ENCODE results near the gene PIP4K2A. TPM values are rescaled to one million over a fixed set of nuclear protein-coding genes. Genes with fewer than 3 reads are reported as not detected.

PIP4K2A gene
- total RNA-seq, 1 experiment from 2014 or later, result 25.1 TPM

DNA sequence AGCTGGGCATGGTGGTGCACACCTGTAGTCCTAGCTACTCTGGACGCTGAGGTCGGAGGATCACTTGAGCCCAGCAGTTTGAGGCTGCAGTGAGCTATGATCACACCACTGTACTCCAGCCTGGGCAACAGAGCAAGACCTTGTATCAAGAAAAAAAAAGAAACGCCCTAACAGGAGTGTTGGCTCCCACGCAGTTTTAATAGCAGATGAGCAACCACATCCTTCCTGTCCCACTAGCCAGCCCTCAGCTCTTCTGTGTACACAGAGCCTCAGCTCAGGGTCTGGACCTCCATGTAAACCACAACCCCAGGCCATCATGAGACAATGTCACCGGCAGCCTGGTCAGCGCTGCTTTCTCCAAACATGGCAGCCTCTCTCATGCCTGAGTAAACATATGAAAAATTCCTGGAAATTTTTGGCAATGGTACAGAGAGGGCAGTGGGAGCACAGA, 108.2 kb downstream of the PIP4K2A start:
- DNase-seq (ENCODE audit: extremely low read depth, low read depth), result no peak

DNA sequence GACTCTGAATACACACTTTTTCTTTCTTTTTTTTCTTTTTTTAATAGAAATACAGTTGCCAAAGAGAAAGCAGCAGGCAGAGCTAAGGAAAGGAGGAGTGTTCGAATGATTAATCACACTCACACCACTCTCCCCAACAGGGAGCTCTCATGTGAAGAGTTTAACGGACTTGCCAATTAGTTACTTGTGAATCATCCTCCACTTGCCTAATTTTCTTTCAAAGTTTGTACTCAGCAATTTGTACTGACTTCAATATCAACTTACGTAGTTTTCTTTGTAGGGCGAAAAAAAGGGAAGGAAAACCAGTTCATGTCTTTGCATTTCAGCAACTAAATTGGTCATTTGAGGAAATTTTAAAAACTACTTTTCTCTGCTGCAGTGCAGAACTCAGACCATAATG, 109.2 kb downstream of the PIP4K2A start:
- DNase-seq (ENCODE audit: extremely low read depth, low read depth), result no peak

DNA sequence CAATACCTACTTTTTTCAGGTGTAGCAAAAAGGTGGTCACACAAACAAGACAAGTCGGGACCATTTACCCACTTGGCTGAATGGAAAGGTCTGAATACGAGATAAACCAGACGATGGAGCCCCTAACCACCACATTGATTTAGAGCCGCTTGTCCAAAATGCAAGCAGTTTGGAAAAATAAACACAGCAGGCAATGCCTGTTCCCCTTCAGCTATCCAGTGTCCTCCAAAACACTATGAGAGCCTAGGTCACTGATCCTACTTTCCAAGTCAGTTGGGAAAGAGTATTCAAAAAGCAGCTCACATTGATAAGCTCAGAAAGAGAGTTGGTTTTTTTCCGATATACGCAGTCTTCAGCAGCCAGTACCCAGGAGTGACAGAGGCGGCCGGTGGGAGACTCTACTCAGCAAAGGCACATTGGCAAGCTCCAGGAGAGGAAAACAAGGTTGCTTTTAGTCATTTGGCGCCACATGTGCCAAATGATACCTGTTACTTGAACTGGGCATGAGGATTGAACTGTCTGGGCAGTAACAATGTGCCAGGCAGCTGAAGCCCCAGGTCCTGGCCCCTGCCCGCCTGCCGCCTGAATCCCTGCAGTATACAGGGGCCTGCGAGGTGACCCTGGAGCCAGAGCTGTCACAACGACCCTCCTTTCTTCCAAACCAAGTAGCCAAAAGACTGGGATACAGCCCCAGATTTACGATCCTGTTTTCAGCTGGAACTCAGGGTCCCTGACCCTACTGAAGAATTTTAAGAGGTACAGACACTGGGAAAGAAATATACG, 109.8 kb downstream of the PIP4K2A start:
- no peak for DNase-seq (ENCODE audit: extremely low read depth, low read depth)

DNA sequence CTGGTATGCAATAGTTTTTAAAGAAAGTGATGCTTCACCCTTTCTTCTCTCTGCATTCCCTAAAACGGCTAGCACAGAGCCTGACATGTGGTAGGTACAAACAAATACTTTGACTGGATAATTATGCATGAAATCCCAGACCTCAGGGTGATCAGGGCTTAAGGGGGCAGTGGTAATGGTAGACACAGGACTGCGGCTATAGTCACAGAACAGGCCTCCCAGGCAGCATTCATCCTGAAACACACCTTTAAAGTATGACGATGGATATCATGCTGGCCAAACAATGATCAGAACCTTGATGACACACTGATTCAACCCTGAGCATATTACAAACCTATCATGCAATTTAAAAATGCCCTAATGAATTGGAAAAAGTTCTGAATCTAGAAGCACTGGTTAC, 110.8 kb downstream of the PIP4K2A start:
- DNase-seq (ENCODE audit: extremely low read depth, low read depth), result no peak

DNA sequence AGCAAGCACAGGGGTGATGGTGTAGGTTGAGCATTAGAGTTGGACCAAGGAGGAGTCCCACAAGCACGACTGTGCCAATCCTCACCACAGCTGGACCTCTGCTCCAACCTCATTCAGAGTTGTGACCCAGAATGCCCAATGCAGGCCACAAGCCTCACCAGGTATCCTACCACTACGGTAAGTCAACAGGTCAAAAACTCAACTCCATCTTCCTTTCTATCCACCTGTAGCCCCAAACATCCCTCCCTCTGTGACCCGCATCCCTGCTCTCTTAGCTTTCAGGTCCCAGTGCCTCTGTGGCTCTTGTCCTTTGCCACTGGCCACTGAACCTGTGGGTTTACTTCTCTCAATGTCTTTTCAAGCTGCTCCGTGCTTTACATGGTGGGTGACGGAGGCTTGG, 112.8 kb downstream of the PIP4K2A start:
- DNase-seq (ENCODE audit: extremely low read depth, low read depth), result no peak

DNA sequence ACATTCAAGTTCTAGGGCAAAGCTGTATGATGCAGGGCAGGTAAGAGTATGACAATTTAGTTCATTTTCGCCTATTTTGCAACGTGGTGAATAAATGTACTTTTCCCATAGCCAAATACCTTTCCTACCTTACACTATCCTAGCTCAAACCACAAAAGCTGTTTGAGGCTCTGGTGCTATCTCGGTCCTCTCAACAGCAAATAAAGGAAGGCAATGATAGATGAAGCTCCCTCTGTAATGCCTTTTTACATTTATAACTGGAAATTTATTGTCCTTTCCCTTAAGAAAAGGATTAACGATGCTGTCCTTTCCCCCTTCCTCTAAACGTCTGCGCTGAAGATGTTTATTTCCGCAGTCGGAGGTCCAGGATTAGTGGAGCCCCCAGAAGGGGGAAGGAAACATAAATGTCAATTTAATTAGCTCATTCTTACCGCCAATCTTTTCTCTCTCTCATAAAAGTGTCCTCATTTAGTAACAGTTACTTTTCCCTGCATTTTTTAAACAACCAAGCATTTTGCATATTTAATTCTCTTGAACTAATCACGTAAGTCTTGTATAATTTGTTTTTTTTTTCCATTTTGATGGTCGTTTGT, 114.6 kb downstream of the PIP4K2A start:
- DNase-seq (ENCODE audit: extremely low read depth, low read depth), result no peak

DNA sequence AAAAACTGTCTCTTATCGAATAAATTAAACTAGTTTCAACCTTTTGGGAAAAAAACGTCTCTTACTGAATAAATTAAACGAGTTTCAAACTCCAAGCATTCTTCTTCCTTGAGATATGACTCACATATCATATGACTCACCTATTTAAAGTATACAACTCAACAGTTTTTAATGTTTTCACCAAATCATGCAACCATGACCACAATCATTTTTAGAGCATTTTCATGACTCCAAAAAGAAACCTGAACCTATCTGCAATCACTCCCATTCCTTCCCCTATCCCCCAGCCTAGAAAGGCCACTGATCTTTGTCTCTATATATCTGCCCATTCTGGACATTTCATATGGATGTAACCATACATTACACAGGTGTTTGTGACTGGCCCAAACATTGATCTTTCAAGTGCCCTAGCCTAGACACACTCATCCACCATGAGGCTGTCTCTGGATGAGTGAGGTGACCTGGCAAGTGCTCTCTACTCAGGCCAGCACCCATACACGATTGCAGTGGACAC, 115.3 kb downstream of the PIP4K2A start:
- DNase-seq (ENCODE audit: extremely low read depth, low read depth), result no peak

DNA sequence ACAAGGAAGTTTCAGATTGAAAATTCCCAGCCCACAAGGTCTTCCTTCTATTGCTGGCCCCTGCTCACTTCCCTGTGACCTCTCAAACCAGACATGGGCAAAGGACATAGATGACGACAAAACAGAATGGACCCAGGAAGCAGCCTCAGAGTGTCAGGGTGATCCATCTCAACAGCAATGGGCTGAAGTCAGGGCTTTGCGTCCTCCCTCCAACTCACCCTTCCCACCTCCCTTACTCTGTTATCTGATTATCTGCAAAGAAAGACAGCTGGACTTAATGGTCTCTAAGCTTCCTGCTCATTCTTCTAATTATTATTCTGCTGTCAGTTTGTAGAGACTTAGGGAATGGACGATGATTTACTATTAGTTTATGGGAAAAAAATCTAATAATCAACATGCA, 115.9 kb downstream of the PIP4K2A start:
- no peak for DNase-seq (ENCODE audit: extremely low read depth, low read depth)

DNA sequence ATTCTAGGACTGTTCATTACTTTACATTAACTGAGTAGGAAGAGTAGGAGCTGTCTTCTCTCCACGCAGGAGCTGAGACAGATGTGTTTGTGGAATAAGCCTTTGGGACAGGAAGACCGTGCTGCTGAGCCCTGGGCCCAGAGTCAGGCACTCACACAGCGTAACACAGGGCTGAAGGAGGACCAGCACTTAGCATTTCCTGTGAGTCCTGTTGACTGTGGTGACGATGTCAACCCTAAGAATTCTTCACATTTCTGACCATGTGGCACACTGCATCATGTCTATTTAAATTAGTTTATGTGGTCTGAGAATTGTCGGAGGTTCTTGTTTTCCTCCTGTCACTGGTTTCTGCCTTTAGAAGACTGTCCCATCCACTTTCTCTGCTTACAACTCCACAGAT, 117.2 kb downstream of the PIP4K2A start:
- DNase-seq (ENCODE audit: extremely low read depth, low read depth), result no peak

DNA sequence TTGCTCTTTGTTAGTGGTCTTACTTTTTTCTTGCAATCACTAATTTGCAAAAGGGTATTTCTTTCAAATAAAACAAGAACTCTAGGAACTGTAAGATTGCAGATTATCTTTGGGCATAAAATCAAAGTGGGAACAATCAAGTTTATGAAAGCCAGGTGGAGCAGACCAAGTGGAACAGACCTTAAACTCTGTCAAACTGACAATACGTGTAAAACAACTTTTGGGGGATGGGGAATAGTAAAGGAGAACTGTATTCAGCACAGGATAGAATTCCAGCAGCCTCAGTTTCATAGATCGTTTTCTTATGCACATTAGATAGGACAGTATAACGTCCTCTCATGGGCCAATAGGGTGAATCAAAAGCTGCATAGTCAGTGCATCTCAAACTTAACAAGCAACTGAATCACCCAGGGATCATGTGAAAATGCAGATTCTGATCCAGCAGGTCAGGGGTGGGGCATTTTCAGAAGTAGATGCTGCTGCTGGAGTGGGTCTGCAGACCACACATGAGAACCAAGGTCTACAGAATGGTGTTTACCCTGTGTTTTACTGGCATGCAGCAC, 120.7 kb downstream of the PIP4K2A start:
- DNase-seq (ENCODE audit: extremely low read depth, low read depth), result no peak

DNA sequence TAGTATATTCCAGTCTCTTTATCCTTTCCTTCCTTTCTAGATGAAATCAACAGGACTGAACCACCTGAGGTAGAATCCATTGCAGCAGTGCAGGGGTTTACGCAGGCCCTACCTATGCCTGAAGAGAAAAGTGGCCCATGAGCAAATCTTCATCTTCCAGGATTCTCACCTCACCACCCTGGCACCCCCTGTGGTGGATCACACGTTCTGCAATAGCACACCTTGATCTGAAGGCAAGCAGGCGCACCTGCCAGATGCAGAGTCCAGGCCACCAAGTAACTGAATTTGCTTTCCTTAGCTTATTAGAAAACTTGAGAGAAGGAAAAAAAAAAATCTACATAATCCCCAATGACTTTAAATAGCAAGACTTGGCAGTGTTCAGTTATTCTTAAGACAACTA, 121.4 kb downstream of the PIP4K2A start:
- no peak for DNase-seq (ENCODE audit: extremely low read depth, low read depth)

DNA sequence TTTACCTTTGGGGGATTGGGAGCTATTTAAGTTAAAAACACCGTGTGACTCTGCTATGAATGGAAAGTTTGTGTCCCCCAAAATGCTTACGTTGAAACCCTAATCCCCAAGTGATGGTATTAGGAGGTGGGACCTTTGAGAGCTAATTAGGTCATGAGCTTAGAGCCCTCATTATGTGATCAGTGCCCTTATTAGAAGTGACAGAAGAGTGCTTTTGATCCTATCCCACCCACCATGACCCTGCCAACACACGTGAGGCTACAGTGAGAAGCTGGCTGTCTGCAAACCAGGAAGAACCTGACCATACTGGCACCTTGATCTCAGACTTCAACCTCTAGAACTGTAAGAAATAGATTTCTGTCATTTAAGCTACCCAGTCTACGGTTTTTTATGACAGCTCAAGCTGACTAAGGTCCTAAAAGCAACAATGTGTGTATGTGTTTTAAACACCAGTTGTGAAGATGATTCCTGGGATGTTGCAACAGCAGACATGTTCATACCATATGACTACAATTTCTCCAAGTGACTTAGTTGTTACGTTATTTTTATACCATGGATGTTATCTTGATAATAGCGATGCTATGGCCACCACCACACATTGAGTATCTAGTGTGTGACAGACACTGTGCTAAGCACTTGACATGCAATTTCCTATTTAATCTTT, 124.4 kb downstream of the PIP4K2A start:
- DNase-seq (ENCODE audit: extremely low read depth, low read depth), result no peak

DNA sequence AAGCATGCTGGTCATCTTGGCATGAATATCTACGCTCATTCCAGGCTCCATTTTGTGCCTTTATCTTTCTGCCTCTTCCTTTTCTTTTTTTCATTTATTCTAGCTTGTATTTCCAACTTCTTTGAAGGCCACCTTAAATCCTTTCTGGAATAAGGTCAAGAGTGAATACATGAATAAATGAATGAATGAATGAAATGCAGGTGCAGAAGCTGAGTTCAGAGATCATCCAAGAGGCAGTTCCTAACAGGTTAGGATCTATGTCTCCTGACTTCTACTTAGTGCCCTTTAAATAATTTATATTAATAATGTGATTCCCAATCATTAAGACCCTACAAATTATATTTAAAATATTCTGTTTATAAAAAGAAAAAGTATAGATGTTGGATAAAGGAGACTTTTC, 125.9 kb downstream of the PIP4K2A start:
- DNase-seq (ENCODE audit: extremely low read depth, low read depth), result no peak

DNA sequence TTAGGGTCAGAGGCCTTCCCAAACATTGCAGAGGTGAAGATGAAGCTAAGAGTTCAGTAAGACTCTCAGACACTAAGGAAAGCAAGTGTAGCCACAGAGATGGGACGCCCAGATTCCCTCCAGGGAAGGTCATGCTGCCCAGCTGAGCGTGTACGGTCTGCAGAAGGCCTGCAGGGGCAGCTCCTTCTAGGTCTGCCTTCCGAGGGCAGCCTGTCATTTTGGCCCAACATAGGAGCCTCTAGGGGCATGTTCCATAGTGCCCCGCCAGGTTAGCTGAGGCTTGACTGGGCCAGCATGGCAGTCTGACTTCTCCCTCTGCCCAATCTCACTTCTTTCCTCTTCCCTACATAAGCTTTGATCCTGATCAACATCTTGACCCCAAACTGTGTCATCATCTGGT, 130.7 kb downstream of the PIP4K2A start:
- no peak for DNase-seq (ENCODE audit: extremely low read depth, low read depth)

DNA sequence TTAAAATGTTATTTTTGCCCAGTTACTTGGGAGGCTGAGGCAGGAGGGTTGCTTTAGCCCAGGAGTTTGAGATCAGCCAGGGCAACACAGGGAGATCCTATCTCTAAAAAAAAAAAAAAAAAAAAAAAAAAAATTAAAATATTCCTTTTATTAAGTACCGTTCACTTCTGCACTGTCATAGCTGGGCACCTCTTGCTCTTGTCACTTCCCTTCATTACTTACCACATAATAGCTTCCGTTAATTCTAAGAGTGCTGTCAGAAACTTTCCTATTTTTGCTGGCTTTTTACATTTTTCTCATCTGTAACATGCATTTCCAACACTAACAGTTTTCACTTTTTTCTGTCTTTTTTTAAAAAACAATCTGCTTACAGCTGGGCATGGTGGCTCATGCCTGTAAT, 132.9 kb downstream of the PIP4K2A start:
- DNase-seq (ENCODE audit: extremely low read depth, low read depth), result no peak

DNA sequence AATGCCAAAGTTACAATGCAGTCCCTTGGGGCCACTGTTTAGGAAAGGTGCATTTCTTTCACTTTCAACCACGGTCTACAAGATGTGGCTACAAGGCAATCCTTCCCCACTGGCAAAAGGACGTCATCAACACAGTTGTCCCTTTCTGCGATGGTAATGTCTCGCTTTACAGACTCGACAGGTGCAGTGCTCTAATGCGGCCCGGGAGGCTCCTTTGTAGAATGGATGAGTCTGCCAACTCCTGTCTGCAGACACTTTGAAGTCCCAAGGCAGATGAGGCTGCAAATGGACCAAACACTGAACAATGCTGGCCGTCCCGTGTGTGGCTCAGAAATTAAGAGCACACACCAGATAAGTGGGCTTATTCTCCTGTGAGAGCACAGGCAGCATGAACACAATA, 133.7 kb downstream of the PIP4K2A start:
- DNase-seq (ENCODE audit: extremely low read depth, low read depth), result no peak

DNA sequence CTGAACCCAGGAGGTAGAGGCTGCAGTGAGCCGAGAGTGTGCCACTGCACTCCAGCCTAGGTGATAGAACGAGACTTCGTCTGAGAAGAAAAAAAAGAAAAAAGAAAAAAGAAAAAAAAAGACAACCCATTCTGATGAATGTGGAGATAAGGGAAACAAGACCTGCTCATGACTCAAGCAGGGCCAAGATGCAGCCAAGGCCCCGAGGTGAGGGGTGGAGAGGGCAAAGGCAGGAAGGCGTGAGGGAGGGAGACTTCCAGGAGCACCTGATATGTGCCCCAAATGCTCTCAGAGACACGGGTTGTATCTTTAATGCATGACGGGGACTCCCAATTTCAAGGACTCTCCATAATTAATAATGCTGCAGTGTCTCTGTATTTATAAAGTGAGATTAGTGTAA, 134.6 kb downstream of the PIP4K2A start:
- no peak for DNase-seq (ENCODE audit: extremely low read depth, low read depth)

DNA sequence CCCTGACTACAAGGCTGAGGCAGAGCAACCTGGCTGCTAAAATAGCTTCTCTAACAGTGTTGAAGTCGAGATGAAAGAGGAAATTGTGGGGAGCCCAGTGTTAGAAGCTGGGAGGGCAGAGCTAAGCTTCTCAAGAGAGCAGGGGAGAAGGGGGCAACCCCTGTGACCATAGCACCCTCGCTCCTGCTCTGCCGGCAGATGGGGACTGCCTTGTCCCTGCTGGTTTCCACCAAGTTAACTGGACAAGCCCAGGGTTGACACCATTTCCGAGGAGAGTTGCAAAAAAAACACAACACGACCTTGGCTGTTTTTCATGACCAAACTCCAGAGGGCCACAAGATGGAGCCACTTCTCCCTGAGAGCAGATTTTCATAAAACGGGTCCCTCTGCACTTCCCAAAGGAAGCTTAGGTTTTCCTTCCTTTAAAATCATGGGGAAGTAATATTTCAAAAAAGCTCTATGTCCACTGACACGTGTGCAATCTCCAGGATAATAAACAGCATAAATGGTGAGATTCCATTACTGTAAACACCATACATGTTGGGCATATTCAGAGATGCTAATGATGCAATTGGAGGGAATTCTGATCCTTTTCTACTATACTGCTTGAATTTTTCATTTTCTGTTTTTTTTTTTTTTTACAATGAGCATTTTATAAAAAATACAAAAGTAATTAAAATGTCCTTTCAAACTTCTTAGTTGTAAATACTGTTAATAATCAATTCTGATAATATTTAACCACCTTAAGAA, 140.4 kb downstream of the PIP4K2A start:
- no peak for DNase-seq (ENCODE audit: extremely low read depth, low read depth)

DNA sequence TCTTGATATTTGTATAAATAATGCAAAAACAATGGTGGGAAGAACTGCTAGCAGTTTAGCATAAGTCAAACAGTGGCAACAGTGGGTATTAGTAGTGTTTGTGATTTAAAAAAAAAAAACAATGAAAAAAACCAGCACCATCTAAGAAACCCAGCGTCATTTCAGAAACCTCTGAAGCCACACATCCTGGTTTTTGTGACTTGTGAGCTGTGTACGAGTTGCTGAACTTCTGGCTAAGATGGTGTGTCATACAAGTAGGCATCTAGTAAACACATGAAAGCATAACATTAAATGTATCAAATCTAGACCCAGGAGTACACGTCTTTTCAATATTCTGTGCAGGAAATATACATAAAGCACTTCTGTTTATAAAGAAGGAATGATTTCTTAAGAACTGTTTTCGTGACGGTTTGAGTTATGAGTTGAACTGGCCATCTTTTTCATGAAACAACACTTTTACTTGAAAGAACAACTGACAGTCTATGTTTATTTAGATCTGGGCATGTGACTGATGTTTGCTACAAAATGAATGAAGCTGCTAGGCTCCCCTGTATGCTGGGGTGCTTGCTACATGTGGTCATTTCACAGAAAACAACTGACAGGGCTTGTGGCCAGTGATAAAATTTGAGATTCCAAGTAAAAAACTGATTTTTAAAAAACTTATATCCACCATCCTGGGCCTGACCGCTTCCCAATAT, 143.5 kb downstream of the PIP4K2A start:
- no peak for DNase-seq (ENCODE audit: extremely low read depth, low read depth)

DNA sequence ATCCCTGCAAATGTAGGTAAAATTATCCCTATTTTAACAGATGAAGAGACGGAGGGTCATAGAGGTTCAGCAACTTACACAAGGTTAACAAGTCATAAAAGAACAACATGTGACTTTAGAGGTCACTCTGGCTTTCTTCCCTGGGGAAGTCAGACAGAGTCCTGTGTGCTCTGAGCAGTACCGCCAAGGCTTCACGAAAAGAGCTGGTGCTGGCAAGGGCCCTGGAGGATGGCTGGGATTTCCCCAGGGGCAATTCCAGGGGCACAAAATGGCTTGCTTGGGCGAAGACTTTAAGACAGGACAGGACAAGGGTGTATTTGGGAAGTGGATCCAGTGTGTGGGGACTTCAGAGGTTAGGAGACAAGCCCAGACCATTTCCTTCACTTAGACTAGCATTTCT, 144.1 kb downstream of the PIP4K2A start:
- no peak for DNase-seq (ENCODE audit: extremely low read depth, low read depth)
